GM19452 (cell line): Measurements from ENCODE around the gene ERC2.

Source experiments
- ATAC-seq: cut with Tn5 transposase; IDR thresholded peaks from one replicate; pipeline ENCODE4 v1.9.1; 2021; ENCODE audit not compliant: unreplicated experiment

ERC2 gene

GRCh38 chr3:56260262-56260661 is 208.0 kb downstream of the ERC2 start:
- no peak for ATAC-seq

DNA sequence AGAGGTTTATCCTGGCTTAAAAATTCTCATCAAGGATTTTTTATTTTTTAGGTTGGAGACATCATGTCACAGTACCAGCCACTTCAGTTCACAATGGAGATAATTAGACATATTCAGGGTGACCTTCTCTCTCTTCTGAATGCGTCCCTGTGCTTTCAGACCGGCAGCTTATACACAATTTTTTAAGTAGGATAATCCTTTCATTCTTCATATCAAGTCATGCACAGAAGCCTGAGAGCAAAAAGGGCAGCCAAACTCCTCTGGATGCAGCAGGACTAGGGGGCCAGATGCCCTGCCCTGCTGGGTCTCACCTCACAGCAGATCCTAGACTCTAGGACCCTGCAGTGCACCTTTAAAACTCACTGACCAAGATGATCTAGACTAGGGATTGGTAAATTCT is 210.4 kb downstream of the ERC2 start:
- ATAC-seq: no peak

GRCh38 chr3:56254835-56255234 is 213.4 kb downstream of the ERC2 start:
- no peak for ATAC-seq

DNA sequence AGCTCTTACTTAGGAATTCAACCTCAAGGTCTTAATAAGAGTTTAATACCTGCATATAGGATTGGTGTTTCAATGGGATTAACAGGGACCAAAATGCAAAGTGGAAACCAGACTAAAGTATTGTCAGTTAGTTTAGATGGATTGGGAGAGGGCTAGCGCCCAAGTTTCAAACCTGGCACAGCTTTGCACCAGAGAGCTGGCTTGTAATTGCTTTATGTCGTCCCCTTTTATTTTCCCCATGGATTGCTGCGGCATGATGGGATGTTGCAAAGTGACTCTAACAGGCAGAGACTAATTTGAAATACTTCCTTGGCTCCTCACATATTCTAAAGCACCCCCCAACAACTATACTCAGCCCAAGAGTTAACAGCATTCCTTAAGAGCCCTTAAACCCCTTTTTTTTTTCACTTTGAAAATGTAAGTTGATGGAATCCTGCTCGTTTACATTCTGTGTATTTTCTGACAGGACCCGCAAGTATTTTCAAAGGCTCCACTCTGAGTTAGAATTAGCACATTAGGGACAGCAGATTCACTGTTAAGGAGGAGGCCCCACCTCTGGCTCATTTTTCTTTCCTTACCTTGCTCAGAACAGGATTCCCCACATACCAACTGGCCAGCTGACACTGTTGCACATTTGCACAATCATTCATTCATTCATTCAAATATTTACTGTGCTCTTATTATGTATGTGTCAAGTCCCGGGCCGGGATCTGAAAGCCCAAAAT is 214.2 kb downstream of the ERC2 start:
- no peak for ATAC-seq

DNA sequence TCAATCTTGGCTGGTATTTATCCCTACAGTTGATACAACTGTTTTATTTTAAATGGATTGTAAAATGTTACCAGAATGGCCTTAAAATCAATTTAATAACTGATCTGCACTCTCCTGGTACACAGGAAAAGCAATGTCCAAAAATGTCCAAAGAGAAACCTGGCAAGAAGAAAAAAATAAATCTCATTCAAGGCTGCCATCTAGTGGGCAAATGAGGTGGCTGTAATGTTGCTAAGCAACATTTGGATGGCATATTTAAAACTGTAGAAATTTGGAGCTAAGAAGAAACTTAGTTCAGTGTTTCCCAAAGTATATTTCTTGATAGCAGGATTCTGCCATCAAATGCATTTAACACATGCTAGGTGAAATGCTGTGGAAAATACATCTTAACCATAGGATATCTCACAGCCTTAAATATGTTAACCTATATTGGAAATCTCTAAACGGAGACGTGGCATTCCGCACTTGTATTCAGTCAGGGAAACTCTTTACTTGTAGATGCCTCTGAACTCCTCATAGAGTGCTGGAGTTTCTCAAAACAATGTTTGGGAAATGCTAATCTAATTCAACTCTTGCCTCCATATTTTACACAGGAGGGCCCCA is 216.8 kb downstream of the ERC2 start:
- ATAC-seq: no peak

DNA sequence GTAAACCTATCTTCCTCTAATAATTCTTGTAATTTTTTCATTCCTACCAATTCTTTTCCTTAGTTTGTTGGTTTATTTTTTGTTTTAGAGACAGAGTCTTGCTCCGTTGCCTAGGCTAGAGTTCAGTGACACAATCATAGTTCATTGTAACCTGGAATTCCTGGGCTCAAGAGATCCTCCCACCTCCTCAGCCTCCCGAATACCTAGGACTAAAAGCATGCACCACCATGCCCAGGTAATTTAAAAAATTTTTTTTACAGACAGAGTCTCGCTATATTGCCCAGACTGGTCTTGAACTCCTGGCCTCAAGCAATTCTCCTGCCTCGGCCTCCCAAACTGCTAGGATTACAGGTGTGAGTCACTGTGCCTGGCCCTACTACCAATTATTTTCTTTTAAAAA is 220.2 kb downstream of the ERC2 start:
- ATAC-seq: no peak

DNA sequence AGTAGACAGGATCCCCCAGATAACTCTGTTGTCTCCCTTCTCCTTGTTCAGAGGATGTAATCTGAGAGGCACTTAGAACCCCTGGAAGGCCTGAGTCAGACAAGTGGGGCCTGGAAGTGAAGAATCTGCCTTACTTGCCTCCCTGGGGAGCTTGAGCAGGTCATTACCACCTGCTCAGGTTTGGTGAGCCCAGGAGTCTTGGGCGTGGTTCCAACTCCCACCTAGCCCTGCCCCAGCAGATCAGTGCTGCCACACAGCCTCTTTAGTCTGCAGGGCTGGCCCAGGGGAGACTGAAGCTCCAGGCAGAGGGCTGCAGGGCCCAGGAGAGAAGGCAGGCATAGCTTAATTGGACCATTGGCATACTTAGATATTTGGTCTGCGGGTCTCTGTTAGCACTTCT is 230.0 kb downstream of the ERC2 start:
- no peak for ATAC-seq

GRCh38 chr3:56233742-56234141 is 234.5 kb downstream of the ERC2 start:
- no peak for ATAC-seq

GRCh38 chr3:56229311-56229710 is 239.0 kb downstream of the ERC2 start:
- no peak for ATAC-seq

DNA sequence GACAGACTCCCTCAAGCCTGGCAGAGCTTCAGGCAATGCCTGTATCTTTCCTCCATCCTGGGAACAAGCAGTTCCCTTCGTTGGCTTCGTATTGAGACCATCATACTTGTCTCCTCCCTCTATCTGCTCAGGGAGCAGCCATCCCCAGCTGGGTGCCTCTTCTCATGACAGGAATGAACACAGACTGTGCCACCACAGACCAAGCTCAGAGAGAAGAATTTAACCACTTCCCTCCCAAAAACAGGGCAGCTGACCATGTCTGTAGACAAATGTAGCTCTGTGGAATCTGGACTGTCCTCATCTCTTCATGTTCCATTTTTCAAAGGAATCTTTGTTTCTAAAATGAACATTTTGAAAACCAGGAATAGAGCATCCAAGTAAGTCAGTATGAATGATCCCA is 245.4 kb downstream of the ERC2 start:
- no peak for ATAC-seq

- ATAC-seq: no peak
Observed at GRCh38 chr3:56219894-56220805, 248.1 kb downstream of the ERC2 start.

DNA sequence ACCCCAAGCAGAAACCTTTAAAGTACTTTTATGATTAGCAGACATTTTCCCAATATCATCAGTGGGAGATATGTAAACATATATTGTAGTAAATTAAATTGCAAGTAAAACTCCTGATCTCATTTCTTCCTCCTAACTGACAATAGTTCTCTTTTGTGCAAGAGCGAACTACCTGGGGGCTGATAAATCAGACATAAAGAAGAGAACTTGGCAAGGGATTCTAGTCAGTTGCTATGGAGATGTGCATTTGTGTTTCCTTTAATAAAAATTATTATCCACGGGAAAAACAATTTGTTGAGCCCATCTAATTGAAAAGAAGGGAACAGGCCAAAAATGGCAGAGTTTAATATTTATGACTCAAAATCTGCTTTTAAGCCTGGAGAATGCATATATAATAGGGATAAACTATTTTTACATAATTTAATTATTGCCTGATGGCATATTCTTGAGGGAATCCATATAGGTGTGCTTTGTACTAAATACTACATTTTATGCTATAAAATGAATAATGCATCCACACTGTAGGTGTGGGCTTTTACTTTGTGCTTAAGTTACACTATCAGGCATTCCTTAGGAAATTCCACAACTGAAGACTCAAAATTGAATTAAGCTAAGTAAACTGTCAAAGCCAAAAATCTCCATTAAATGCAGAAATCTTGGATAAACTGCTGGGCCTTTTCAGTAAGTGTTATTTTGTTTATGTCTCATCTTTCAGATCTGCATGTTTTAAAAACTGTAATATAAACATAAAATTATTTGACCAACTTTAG is 258.1 kb downstream of the ERC2 start:
- no peak for ATAC-seq

DNA sequence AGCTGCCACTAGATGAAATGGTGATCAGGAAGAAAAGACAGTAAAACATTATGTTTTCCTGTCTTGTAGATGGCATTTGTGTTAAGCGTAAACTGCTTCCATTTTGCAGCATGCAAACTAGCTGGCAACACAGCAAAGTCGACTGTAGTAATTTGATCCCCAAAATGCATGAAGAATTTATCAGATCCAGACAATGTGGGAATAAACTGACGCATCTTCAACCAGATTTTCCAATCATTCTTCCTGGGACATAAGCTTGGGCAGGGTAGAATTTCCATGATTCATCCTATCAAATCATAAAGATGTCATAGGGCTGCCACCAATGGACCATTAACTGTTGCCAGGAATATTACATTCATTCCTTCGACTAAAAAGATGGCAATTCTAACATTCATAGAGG is 260.3 kb downstream of the ERC2 start:
- no peak for ATAC-seq

GRCh38 chr3:56205406-56205805 is 262.9 kb downstream of the ERC2 start:
- ATAC-seq: no peak

DNA sequence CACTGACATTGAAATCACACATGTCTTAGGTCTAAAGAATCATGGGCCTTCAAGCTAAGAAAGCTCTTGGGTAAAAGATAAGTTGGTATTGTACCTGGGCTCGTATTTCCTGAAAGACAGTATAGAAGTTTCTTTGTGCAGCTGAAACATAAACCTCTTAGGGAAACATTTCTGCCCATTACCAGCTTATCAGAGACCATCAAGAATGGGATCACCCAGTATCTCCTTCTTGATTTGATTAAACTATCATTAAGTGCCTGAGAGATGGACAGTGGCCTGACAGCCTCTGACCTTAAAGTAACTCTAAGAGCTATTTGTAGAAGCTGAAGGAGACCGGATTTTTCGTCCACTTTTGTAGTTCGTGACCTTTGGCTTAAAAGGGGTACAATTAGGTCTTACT is 265.3 kb downstream of the ERC2 start:
- ATAC-seq: no peak

DNA sequence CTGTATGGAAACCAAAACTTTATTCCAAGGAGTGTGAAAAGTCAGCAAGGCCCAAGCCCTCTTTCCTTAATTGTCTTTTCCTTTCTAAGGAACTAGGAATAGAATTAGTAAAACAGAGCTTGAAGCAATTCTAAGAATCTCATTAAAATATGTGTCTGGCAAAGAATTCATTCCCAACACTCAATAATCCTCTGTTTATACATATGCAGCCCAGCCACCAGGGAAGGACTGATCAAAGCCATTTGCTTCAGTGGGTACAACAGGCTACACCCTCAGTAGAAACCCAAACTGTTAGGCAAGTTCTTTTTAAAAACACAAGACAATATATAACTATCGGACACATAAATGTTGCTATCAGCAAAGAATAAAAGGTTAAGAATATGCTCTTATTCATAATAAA is 266.9 kb downstream of the ERC2 start:
- no peak for ATAC-seq

- no peak for ATAC-seq
Observed at GRCh38 chr3:56200251-56200650, 268.0 kb downstream of the ERC2 start.

- ATAC-seq: no peak
Observed at GRCh38 chr3:56197991-56198390, 270.3 kb downstream of the ERC2 start.

DNA sequence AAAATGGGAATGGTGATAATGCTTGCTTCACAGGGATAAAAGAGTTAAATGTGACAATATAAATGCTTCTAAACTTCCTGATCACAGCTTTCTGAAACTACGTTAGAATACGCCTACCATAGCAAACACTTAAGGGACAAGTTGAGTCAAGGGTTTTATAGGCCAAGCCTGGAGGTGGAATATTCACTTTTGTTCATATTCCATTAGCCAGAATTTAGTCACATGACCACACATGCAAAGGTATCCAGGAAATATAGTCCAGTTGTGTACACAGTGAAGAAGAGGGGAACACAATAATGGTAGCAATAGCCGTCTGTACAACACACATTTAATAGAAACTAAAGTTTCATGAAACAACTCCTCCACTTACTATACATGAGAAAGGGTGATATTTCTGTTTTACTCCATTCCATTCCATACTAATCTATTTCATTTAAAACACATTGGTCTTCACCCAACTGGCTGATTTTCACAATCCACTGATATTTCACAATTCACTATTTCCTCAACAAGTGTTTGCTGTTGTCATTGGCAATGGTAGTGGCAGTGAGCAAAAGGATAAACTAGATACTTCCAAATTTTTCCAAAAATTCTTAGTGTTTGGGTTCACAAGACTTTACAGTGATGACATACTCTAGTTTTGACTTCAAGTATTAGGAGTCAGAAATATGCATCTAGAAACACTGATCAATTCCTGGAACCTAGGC is 270.9 kb downstream of the ERC2 start:
- no peak for ATAC-seq

DNA sequence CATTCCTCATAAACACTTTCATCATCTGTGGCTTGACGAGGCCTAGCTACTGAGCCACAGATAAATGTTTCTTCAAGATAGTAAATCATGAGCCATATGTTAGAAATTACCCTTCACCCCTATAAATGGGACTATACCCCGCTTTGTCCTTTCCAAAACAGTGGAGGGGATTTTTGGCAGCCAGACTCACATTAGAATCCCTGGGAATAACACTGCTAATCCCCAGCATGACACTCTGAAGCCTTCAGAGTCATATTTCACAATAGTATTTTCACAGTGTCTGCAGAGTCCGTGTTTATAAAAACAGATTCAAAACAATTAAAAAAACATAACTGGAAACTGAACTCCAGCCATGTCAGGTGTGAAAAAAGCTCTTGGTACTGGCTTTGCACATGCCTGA is 271.6 kb downstream of the ERC2 start:
- no peak for ATAC-seq

- no peak for ATAC-seq
Observed at GRCh38 chr3:56193519-56193918, 274.7 kb downstream of the ERC2 start.
